ENCODE results near the gene CACNB1.
"Not testable (repeated sequence)": the region's sequence is repeated elsewhere in the genome, so short reads cannot be mapped to it uniquely, and the experiment has no call there.

The CACNB1 gene

DNA sequence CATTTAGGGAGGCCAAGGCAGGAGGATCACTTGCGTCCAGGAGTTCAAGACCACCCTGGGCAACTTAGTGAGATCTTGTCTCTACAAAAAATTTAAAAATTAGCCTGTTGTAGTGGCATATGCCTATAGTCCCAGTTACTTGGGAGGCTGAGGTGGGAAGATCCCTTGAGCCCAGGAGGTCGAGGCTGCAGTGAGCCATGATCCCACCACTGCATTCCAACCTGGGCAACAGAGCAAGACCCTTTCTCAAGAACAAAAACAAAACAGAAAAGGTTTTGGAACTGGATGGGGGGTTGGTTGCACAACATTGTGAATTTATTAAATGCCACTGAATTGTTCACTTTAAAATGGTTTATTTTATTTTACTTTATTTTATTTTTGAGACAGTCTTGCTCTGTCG, 67.3 kb downstream of the CACNB1 start:
- H3K27ac ChIP-seq, result no peak overlapping the region
- no peak for TF ChIP-seq ZFX (IDR thresholded peaks at IDR 0.05; ENCODE audit: borderline replicate concordance)
- TF ChIP-seq, protein P1, sequence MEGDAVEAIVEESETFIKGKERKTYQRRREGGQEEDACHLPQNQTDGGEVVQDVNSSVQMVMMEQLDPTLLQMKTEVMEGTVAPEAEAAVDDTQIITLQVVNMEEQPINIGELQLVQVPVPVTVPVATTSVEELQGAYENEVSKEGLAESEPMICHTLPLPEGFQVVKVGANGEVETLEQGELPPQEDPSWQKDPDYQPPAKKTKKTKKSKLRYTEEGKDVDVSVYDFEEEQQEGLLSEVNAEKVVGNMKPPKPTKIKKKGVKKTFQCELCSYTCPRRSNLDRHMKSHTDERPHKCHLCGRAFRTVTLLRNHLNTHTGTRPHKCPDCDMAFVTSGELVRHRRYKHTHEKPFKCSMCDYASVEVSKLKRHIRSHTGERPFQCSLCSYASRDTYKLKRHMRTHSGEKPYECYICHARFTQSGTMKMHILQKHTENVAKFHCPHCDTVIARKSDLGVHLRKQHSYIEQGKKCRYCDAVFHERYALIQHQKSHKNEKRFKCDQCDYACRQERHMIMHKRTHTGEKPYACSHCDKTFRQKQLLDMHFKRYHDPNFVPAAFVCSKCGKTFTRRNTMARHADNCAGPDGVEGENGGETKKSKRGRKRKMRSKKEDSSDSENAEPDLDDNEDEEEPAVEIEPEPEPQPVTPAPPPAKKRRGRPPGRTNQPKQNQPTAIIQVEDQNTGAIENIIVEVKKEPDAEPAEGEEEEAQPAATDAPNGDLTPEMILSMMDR (IDR thresholded peaks at IDR 0.05), result no peak

DNA sequence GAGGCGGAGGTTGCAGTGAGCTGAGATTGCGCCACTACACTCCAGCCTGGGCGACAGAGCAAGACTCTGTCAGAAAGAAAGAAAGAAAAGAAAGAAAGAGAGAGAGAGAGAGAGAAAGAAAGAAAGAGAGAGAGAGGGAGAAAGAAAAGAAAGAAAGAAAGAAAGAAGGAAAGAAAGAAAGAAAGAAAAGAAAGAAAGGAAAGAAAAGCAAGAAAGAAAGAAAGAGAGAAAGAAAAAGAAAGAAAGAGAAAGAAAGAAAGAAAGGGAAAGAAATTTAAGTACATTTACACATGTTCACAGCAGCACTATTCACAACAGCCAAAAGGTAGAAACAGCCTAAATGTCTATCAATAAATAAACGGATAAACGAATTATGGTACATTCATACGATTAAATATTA, 67.9 kb downstream of the CACNB1 start:
- not testable (repeated sequence) for H3K27ac ChIP-seq

DNA sequence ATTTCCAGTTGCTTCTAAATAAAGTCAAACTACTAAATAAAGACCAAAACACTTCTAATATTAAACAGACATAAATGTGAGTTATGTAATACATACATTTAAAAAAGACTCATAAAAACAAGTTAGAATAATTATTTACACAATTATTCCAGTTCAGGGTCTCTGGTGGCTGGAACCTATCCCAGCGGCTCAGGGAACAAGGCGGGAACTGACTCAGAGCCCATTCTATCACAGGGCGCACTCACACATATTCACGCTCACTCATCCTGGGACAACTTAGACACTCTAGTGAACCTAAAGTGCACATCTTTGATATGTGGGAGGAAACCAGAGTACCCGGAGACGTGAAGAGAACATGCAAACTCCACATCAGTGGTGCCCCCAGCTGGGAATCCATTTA, 71.0 kb downstream of the CACNB1 start:
- H3K27ac ChIP-seq, result no peak overlapping the region
- no peak for TF ChIP-seq ZFX (IDR thresholded peaks at IDR 0.05; ENCODE audit: borderline replicate concordance)
- TF ChIP-seq, protein P1 (IDR thresholded peaks at IDR 0.05), result no peak

DNA sequence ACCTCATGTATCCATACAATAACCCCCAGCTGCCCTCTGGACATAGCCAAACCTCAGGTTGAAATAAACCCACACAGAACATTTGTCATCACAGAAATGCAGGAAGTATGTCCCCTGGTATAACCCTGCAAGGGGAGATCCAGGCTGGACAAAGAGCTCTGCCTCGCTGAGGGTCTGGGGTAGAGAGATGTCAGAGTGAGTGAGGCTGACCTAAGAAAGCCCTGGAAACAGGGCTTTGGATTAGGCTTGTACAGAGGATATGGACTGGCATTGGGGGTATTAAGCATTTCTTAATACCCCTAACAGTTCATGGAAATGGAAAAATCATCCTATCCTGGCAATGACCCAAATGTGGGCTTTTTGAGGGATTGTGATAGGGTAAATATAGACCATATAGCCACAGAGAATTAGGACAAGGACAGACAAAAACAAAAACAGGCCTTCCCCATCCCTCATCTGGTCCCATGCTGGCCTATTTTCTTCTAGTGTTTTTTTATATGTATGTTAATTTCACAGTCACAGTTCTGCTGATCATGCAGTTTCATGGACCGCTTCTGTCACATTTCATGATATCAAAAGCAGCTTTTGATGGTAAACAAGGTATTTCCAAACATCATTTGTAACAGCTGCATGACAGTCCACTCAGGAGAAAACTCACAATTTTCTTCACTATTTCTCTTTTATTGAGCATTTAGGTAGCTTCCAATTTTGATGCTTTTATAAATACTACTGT, 72.2 kb downstream of the CACNB1 start:
- H3K27ac ChIP-seq, result no peak overlapping the region
- no peak for TF ChIP-seq ZFX (IDR thresholded peaks at IDR 0.05; ENCODE audit: borderline replicate concordance)
- TF ChIP-seq, protein P1 (IDR thresholded peaks at IDR 0.05), result no peak

DNA sequence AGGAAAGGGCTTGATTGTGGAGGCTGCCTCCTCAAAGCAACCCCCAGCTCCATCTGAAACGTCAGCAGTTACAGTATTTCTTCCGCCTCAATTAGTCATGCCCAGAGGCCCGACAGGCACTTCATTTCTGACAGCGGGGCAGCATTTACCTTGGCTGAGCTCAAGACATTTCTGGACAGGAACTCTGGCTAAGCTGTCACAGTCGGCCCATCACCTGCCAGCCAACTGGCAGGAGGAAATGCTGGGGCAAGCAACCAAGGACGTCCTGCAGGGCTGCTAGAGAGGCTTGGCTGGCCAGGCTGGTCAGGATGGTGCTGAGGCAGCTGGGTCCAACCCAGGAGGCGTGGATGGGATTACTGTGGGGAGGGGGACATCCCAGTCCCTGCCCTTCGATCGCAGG, 73.8 kb downstream of the CACNB1 start:
- TF ChIP-seq ZFX (IDR thresholded peaks at IDR 0.05; ENCODE audit: borderline replicate concordance), result no peak
- TF ChIP-seq, protein P1 (IDR thresholded peaks at IDR 0.05), result no peak
- H3K27ac ChIP-seq, result no peak overlapping the region

All from 22Rv1 (cell line).